IMR-90 (cell line): ENCODE data around the gene MORC2. TPM values are rescaled to one million over a fixed set of nuclear protein-coding genes. Genes with fewer than 3 reads are reported as not detected.

ENCODE experiments used
- ATAC-seq: fragments of 200-7000 bp; cut with Tn5 transposase; 2 replicates; pipeline ENCODE4 v1.9.1; 2020; ENCODE audit warnings: low read depth, mild to moderate bottlenecking, moderate library complexity
- BruUV-seq: library from RNA; stranded (reverse); fragments of 400-500 nt; replicated peaks from 2 replicates; lab custom pipeline; 2021; lab: Mats Ljungman, UMichigan
- CTCF ChIA-PET: fragments of 300-600 bp; formaldehyde crosslinking; extraction: SDS; loops from one replicate; lab custom pipeline; 2021; ENCODE audit warnings: antibody characterized with exemption; lab: Yijun Ruan, JAX
- POLR2A ChIA-PET: fragments of 300-600 bp; sonication (Branson Sonifier 250); formaldehyde crosslinking; loops from one replicate; lab custom pipeline; 2022; ENCODE audit warnings: antibody characterized with exemption; ENCODE audit not compliant: unreplicated experiment; lab: Charles Lee
- DNase-seq: peaks from one replicate; pipeline ENCODE4 v3.0.0; 2013
- H2AFZ ChIP-seq: replicated peaks from 2 replicates; pipeline ENCODE3; 2013; ENCODE audit warnings: low read length, mild to moderate bottlenecking; ENCODE audit not compliant: poor library complexity
- H2AK5ac ChIP-seq: 2 replicates; pipeline ENCODE4 v1.6.1; 2013; ENCODE audit warnings: low read depth, low read length, inconsistent platforms
- H2AK9ac ChIP-seq: replicated peaks from 2 replicates; pipeline ENCODE3; 2013; ENCODE audit warnings: mild to moderate bottlenecking, low read depth, low read length, moderate library complexity; ENCODE audit not compliant: poor library complexity
- H2BK120ac ChIP-seq: 2 replicates; pipeline ENCODE4 v1.6.1; 2013; ENCODE audit warnings: low read depth, low read length, inconsistent platforms
- H2BK15ac ChIP-seq: 3 replicates; pipeline ENCODE4 v1.6.1; 2013; ENCODE audit warnings: low read depth, low read length, inconsistent platforms
- H2BK20ac ChIP-seq: 2 replicates; pipeline ENCODE4 v1.6.1; 2013; ENCODE audit warnings: low read depth, mild to moderate bottlenecking, inconsistent platforms, low read length, moderate library complexity
- H2BK5ac ChIP-seq: 2 replicates; pipeline ENCODE4 v1.6.1; 2013; ENCODE audit warnings: mild to moderate bottlenecking, low read depth, low read length, inconsistent platforms; ENCODE audit not compliant: poor library complexity, severe bottlenecking
- H3K14ac ChIP-seq: replicated peaks from 2 replicates; pipeline ENCODE4 v1.6.1; 2013; ENCODE audit warnings: low read depth, low read length, inconsistent platforms
- H3K18ac ChIP-seq: 2 replicates; pipeline ENCODE4 v1.6.1; 2013; ENCODE audit warnings: low read depth, low read length, control low read depth
- H3K23ac ChIP-seq: 2 replicates; pipeline ENCODE4 v1.6.1; 2013; ENCODE audit warnings: low read depth, low read length, inconsistent platforms
- H3K27ac ChIP-seq: 2 replicates; pipeline ENCODE4 v1.5.1; 2013; ENCODE audit warnings: mild to moderate bottlenecking, control low read depth, low read length; ENCODE audit not compliant: insufficient read depth
- H3K27me3 ChIP-seq: 2 replicates; pipeline ENCODE4 v1.6.1; 2013; ENCODE audit warnings: low read length; ENCODE audit not compliant: control insufficient read depth, insufficient read depth
- H3K36me3 ChIP-seq: 2 replicates; pipeline ENCODE4 v1.6.1; 2013; ENCODE audit warnings: low read length, mixed read lengths; ENCODE audit not compliant: control insufficient read depth, insufficient read depth
- H3K4ac ChIP-seq: 2 replicates; pipeline ENCODE4 v1.6.1; 2013; ENCODE audit warnings: low read depth, low read length, inconsistent platforms
- H3K4me1 ChIP-seq: 2 replicates; pipeline ENCODE4 v1.6.1; 2013; ENCODE audit warnings: low read length, mixed read lengths; ENCODE audit not compliant: control insufficient read depth, insufficient read depth
- H3K4me2 ChIP-seq: 2 replicates; pipeline ENCODE4 v1.6.1; 2013; ENCODE audit warnings: low read depth, mild to moderate bottlenecking, control low read depth, low read length, moderate library complexity
- H3K4me3 ChIP-seq: 2 replicates; pipeline ENCODE4 v1.5.1; 2013; ENCODE audit warnings: low read depth, mild to moderate bottlenecking, control low read depth, low read length, moderate library complexity; ENCODE audit not compliant: insufficient read depth
- H3K56ac ChIP-seq: 2 replicates; pipeline ENCODE4 v1.6.1; 2013; ENCODE audit warnings: low read length, inconsistent platforms; ENCODE audit not compliant: insufficient read depth; ENCODE audit errors: extremely low read depth
- H3K79me1 ChIP-seq, 2 experiments: 2 replicates each; pipeline ENCODE4 v1.6.1; 2013; ENCODE audit warnings: low read length in 2 of 2, inconsistent platforms in 1 of 2, low read depth in 1 of 2
- H3K9ac ChIP-seq: 2 replicates; pipeline ENCODE4 v1.6.1; 2013; ENCODE audit warnings: low read depth, low read length, control low read depth
- H3K9me1 ChIP-seq: 2 replicates; pipeline ENCODE4 v1.6.1; 2013; ENCODE audit warnings: low read length, inconsistent platforms; ENCODE audit not compliant: insufficient read depth
- H3K9me3 ChIP-seq: 2 replicates; pipeline ENCODE4 v1.6.1; 2013; ENCODE audit warnings: low read length; ENCODE audit not compliant: control insufficient read depth, insufficient read depth
- H4K20me1 ChIP-seq: 2 replicates; pipeline ENCODE4 v1.6.1; 2013; ENCODE audit warnings: low read length, inconsistent platforms; ENCODE audit not compliant: insufficient read depth
- H4K5ac ChIP-seq: 2 replicates; pipeline ENCODE4 v1.6.1; 2013; ENCODE audit warnings: mild to moderate bottlenecking, low read depth, low read length, control low read depth
- H4K8ac ChIP-seq, 2 experiments: 2 replicates each; pipeline ENCODE4 v1.6.1; 2013; ENCODE audit warnings: low read depth in 2 of 2, low read length in 2 of 2, control low read depth in 1 of 2, inconsistent platforms in 1 of 2
- H4K91ac ChIP-seq: 2 replicates; pipeline ENCODE4 v1.6.1; 2013; ENCODE audit warnings: low read depth, low read length, inconsistent platforms; ENCODE audit not compliant: insufficient read depth
- CEBPB ChIP-seq: IDR thresholded peaks from 2 replicates; pipeline ENCODE4 v1.6.1; 2012; ENCODE audit warnings: low read depth, low read length, improper control_type of control experiment
- FOS ChIP-seq: fragments of 150-350 bp; IDR thresholded peaks from 2 replicates; pipeline ENCODE4 v1.6.1; 2016; ENCODE audit warnings: low read depth, low read length
- MAFK ChIP-seq: IDR thresholded peaks from 2 replicates; pipeline ENCODE4 v1.6.1; 2012; ENCODE audit warnings: low read depth, low read length, improper control_type of control experiment
- MXI1 ChIP-seq: IDR thresholded peaks from 2 replicates; pipeline ENCODE4 v1.6.1; 2012; ENCODE audit warnings: low read depth, mild to moderate bottlenecking, low read length, moderate library complexity, borderline replicate concordance
- NFE2L2 ChIP-seq: fragments of 150-350 bp; IDR thresholded peaks from 2 replicates; pipeline ENCODE4 v1.6.1; 2016; ENCODE audit warnings: low read depth, mild to moderate bottlenecking, low read length
- POLR2A ChIP-seq: IDR thresholded peaks from 2 replicates; pipeline ENCODE4 v1.6.1; 2012; ENCODE audit warnings: mild to moderate bottlenecking, low read depth, low read length
- RAD21 ChIP-seq: IDR thresholded peaks from 2 replicates; pipeline ENCODE4 v1.6.1; 2012; ENCODE audit warnings: low read length, improper control_type of control experiment
- RCOR1 ChIP-seq: IDR thresholded peaks from 2 replicates; pipeline ENCODE4 v1.6.1; 2012; ENCODE audit warnings: mild to moderate bottlenecking, low read length, improper control_type of control experiment; ENCODE audit not compliant: insufficient replicate concordance
- WGBS, 2 experiments: methylation state at CpG; one replicate each; pipeline versions ENCODE4 v1.1.5 to v1.1.7; 2013; ENCODE audit warnings: missing lambda C conversion rate in 2 of 2; ENCODE audit not compliant: insufficient read length in 1 of 2; ENCODE audit errors: extremely low coverage in 2 of 2; 5-methylcytosine and 5-hydroxymethylcytosine counted together
- dilution Hi-C: fragments of 300-500 bp; cut with HindIII; formaldehyde crosslinking; loops from one replicate; pipeline ENCODE4 v1.14.3; 2018; ENCODE audit warnings: low sequenced_read_pairs; ENCODE audit not compliant: unreplicated experiment
- in situ Hi-C: fragments of 300-500 bp; cut with MboI; formaldehyde crosslinking; loops from 3 replicates; pipeline ENCODE4 v1.14.3; 2019; ENCODE audit warnings: low sequenced_read_pairs, inconsistent platforms, mixed read lengths
- intact Hi-C: fragments of 100-400 bp; cut with micrococcal nuclease; formaldehyde crosslinking; loops from 2 replicates; pipeline ENCODE4 v1.10.0; 2022
- polyA plus RNA-seq, 3 experiments: library from polyadenylated mRNA; depleted of rRNA; stranded (reverse); fragments of >200 nt; gene quantifications; 2 replicates each; pipeline ENCODE4 v1.2.3, GENCODE V29; 2012; ENCODE audit warnings: low replicate concordance in 1 of 3
- total RNA-seq: library from RNA; depleted of rRNA; stranded (reverse); fragments of >200 nt; gene quantifications from 2 replicates; pipeline ENCODE4 v1.2.3, GENCODE V29; 2012
- TF ChIP-seq, protein P1 (sequence below): fragments of 150-350 bp; IDR thresholded peaks from 2 replicates; pipeline ENCODE4 v1.6.1; 2017; ENCODE audit warnings: mild to moderate bottlenecking, antibody characterized with exemption, low read length, low read depth
- TF ChIP-seq, protein P2 (sequence below): fragments of 150-350 bp; IDR thresholded peaks from 2 replicates; pipeline ENCODE4 v1.6.1; 2016; ENCODE audit warnings: low read depth, mild to moderate bottlenecking, low read length, moderate library complexity, borderline replicate concordance
- TF ChIP-seq, protein P3 (sequence below): conservative IDR thresholded peaks from 2 replicates; pipeline ENCODE4 v1.5.1; 2012; ENCODE audit warnings: mild to moderate bottlenecking, low read depth, low read length, improper control_type of control experiment

MORC2 gene
- total and polyA plus RNA-seq, 2 of the 4 experiments (the other 2 are of a cell fraction): 15.8 to 24.7 TPM

DNA sequence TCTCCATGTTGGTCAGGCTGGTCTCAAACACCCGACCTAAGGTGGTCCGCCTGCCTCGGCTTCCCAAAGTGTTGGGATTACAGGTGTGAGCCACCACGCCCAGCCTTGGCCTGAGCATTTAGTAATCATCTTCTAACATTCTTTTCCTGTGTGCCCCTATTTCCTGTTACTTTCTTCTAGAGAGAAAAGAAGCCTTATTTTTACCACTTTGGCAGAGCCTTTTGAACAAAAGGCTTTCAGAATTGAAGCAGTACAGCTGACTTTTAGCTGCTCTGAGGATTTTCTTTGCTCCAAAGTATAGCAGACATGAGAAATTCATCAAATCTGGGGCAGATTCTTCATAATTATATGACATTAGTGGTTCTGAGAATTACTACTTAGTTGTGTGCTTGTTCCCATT, 13.4 kb downstream of the MORC2 start:
- Histone ChIP-seq H3K23ac (no peak overlapping the region), H4K20me1 (peaks cover 3% of the 10 kb centered on the region; the same call in 1 of the 2 replicates), H3K27ac (no peak overlapping the region), H4K5ac (no peak overlapping the region), H3K27me3 (no peaks in the 10 kb centered on the region), H3K79me1 (peaks cover 26 to 50% of the 10 kb centered on the region in 2 experiments), H3K4me3 (no peak overlapping the region), H2AFZ (no peak overlapping the region), H3K9me3 (no peaks in the 10 kb centered on the region), H3K56ac (no peak overlapping the region), H4K8ac (no peak overlapping the region), H3K4ac (no peak overlapping the region), H3K9ac (no peak overlapping the region), H2AK5ac (no peak overlapping the region), H3K4me1 (no peaks in the 10 kb centered on the region), H2BK15ac (no peak overlapping the region), H2BK120ac (no peak overlapping the region), H3K4me2 (no peak overlapping the region), H3K14ac (no peak overlapping the region), H2AK9ac (no peak overlapping the region), H3K18ac (no peak overlapping the region), H3K9me1 (peaks cover 10% of the 10 kb centered on the region), H4K91ac (no peak overlapping the region), H2BK20ac (no peak overlapping the region), H2BK5ac (no peak overlapping the region), H3K36me3 (peaks cover 17% of the 10 kb centered on the region)
- in situ Hi-C loops: no loop called here
- POLR2A ChIA-PET: interaction anchor here (0.6 kb wide), 1 partner anchor 14 kb away, joined by 4 read pairs; the partner anchor contains the start of gene MORC2
- dilution Hi-C loops: no loop called here
- intact Hi-C loops: no loop called here
- 100% methylated on average over 3 of the region's 4 CpGs; no CpG with 5 or more reads in 1 of the 2 experiments for WGBS, 2 experiments
- CTCF ChIA-PET: no interaction called here
- ATAC-seq (no peak), DNase-seq (no peak)
- TF ChIP-seq, protein P1, sequence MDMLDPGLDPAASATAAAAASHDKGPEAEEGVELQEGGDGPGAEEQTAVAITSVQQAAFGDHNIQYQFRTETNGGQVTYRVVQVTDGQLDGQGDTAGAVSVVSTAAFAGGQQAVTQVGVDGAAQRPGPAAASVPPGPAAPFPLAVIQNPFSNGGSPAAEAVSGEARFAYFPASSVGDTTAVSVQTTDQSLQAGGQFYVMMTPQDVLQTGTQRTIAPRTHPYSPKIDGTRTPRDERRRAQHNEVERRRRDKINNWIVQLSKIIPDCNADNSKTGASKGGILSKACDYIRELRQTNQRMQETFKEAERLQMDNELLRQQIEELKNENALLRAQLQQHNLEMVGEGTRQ: no peak
- no peak for TF ChIP-seq MXI1
- TF ChIP-seq, protein P2, sequence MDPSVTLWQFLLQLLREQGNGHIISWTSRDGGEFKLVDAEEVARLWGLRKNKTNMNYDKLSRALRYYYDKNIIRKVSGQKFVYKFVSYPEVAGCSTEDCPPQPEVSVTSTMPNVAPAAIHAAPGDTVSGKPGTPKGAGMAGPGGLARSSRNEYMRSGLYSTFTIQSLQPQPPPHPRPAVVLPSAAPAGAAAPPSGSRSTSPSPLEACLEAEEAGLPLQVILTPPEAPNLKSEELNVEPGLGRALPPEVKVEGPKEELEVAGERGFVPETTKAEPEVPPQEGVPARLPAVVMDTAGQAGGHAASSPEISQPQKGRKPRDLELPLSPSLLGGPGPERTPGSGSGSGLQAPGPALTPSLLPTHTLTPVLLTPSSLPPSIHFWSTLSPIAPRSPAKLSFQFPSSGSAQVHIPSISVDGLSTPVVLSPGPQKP: no peak
- TF ChIP-seq, protein P3, sequence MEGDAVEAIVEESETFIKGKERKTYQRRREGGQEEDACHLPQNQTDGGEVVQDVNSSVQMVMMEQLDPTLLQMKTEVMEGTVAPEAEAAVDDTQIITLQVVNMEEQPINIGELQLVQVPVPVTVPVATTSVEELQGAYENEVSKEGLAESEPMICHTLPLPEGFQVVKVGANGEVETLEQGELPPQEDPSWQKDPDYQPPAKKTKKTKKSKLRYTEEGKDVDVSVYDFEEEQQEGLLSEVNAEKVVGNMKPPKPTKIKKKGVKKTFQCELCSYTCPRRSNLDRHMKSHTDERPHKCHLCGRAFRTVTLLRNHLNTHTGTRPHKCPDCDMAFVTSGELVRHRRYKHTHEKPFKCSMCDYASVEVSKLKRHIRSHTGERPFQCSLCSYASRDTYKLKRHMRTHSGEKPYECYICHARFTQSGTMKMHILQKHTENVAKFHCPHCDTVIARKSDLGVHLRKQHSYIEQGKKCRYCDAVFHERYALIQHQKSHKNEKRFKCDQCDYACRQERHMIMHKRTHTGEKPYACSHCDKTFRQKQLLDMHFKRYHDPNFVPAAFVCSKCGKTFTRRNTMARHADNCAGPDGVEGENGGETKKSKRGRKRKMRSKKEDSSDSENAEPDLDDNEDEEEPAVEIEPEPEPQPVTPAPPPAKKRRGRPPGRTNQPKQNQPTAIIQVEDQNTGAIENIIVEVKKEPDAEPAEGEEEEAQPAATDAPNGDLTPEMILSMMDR: no peak
- TF ChIP-seq NFE2L2: no peak
- no peak for TF ChIP-seq RAD21
- TF ChIP-seq CEBPB: no peak
- TF ChIP-seq MAFK: no peak
- TF ChIP-seq POLR2A: no peak
- TF ChIP-seq RCOR1: no peak
- TF ChIP-seq FOS: no peak
- no TSS peak for BruUV-seq
